ENCODE data around the gene CREB3L2.

Gene CREB3L2

GRCh38 chr7:137967143-137968018 is 34.5 kb downstream of the CREB3L2 start:
- no peak for DNase-seq

GRCh38 chr7:137966641-137967142 is 35.2 kb downstream of the CREB3L2 start:
- no peak for DNase-seq

GRCh38 chr7:137965942-137966640 is 35.8 kb downstream of the CREB3L2 start:
- no peak for DNase-seq

GRCh38 chr7:137964824-137965545 is 36.9 kb downstream of the CREB3L2 start:
- DNase-seq, result no peak

GRCh38 chr7:137962875-137963507 is 38.9 kb downstream of the CREB3L2 start:
- no peak for DNase-seq

- DNase-seq, result no peak
Observed at GRCh38 chr7:137962491-137962874, 39.4 kb downstream of the CREB3L2 start.

GRCh38 chr7:137961200-137962177 is 40.4 kb downstream of the CREB3L2 start:
- no peak for DNase-seq

GRCh38 chr7:137960020-137960419 is 41.9 kb downstream of the CREB3L2 start:
- DNase-seq, result no peak

- no peak for DNase-seq
Observed at GRCh38 chr7:137958470-137959431, 43.1 kb downstream of the CREB3L2 start.

- DNase-seq, result no peak
Observed at GRCh38 chr7:137957887-137958286, 44.0 kb downstream of the CREB3L2 start.

- no peak for DNase-seq
Observed at GRCh38 chr7:137956591-137956990, 45.3 kb downstream of the CREB3L2 start.

GRCh38 chr7:137956183-137956582 is 45.7 kb downstream of the CREB3L2 start:
- DNase-seq, result no peak

GRCh38 chr7:137954614-137955013 is 47.3 kb downstream of the CREB3L2 start:
- DNase-seq, result no peak

GRCh38 chr7:137953665-137954470 is 48.0 kb downstream of the CREB3L2 start:
- DNase-seq, result no peak

GRCh38 chr7:137953043-137953664 is 48.7 kb downstream of the CREB3L2 start:
- DNase-seq, result no peak

- DNase-seq, result no peak
Observed at GRCh38 chr7:137952426-137952805, 49.5 kb downstream of the CREB3L2 start.

- no peak for DNase-seq
Observed at GRCh38 chr7:137951700-137952425, 50.0 kb downstream of the CREB3L2 start.

GRCh38 chr7:137950967-137951366 is 50.9 kb downstream of the CREB3L2 start:
- DNase-seq, result no peak

Data from NCI-H446 (cell line).